ENCODE measurements around the gene CCDC33.

CCDC33 gene

GRCh38 chr15:74233373-74233772, 2.8 kb upstream of the CCDC33 start:
- TF ChIP-seq, protein P1, sequence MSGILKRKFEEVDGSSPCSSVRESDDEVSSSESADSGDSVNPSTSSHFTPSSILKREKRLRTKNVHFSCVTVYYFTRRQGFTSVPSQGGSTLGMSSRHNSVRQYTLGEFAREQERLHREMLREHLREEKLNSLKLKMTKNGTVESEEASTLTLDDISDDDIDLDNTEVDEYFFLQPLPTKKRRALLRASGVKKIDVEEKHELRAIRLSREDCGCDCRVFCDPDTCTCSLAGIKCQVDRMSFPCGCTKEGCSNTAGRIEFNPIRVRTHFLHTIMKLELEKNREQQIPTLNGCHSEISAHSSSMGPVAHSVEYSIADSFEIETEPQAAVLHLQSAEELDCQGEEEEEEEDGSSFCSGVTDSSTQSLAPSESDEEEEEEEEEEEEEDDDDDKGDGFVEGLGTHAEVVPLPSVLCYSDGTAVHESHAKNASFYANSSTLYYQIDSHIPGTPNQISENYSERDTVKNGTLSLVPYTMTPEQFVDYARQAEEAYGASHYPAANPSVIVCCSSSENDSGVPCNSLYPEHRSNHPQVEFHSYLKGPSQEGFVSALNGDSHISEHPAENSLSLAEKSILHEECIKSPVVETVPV (CRISPR knock-in tag; IDR thresholded peaks at IDR 0.05), result no peak
- TF ChIP-seq, protein P2, sequence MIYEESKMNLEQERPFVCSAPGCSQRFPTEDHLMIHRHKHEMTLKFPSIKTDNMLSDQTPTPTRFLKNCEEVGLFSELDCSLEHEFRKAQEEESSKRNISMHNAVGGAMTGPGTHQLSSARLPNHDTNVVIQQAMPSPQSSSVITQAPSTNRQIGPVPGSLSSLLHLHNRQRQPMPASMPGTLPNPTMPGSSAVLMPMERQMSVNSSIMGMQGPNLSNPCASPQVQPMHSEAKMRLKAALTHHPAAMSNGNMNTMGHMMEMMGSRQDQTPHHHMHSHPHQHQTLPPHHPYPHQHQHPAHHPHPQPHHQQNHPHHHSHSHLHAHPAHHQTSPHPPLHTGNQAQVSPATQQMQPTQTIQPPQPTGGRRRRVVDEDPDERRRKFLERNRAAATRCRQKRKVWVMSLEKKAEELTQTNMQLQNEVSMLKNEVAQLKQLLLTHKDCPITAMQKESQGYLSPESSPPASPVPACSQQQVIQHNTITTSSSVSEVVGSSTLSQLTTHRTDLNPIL (CRISPR knock-in tag; IDR thresholded peaks at IDR 0.05; ENCODE audit: low read depth), result no peak
- TF ChIP-seq TOX (CRISPR knock-in tag; IDR thresholded peaks at IDR 0.05; ENCODE audit: borderline replicate concordance) (no peak), TCF4 (CRISPR knock-in tag; IDR thresholded peaks at IDR 0.05; ENCODE audit: borderline replicate concordance) (no peak), ESRRG (CRISPR knock-in tag; IDR thresholded peaks at IDR 0.05) (no peak), ZFP30 (CRISPR knock-in tag; IDR thresholded peaks at IDR 0.05) (no peak), OSR1 (CRISPR knock-in tag; IDR thresholded peaks at IDR 0.05) (no peak), ZNF565 (CRISPR knock-in tag; conservative IDR thresholded peaks at IDR 0.05; ENCODE audit: low read depth) (no peak), ZNF70 (CRISPR knock-in tag; IDR thresholded peaks at IDR 0.05) (no peak), RARB (CRISPR knock-in tag; IDR thresholded peaks at IDR 0.05) (no peak), ARNTL (CRISPR knock-in tag; IDR thresholded peaks at IDR 0.05; ENCODE audit: borderline replicate concordance, low read depth) (no peak), CSDC2 (CRISPR knock-in tag; IDR thresholded peaks at IDR 0.05) (no peak), BACH2 (CRISPR knock-in tag; IDR thresholded peaks at IDR 0.05; ENCODE audit: borderline replicate concordance) (no peak)
- no peak for ATAC-seq

DNA sequence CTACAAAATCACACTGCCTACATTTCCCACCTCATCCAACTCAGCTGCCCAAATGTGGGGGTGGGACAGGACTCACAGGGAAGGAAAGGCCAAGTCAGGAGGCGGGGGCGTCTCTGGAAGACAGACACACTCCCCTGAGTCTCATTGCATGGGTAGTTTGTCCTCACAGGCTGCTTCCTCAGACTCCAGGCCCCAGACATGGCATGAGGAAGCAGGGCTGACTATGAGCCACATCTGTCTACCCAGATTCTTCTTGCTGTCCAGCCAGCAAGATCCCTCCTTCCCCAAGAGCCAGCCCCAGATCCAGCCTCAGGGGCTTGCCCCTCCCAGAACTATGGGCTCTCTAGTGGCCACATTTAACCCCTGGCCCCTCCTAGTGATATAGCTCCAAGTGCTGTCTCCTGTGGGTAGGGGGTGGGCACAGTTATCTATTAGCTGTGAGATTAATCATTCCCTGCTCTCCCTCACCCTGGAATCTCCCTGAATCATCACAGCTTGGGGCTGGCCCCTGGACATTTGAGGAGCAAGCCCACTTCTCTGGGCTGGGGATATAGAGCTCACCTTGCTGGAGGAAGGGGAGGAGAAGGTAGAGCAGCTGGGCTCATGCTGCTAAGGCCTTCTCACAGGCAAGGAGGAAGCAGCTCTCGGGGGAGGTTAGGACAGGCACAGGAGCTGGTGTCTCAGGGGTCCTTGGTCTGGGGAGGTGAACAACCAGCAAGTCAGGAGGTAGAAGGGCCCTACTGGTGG, 2.1 kb upstream of the CCDC33 start:
- ATAC-seq, result peak; percentile 51
- TF ChIP-seq BACH2 (CRISPR knock-in tag; IDR thresholded peaks at IDR 0.05; ENCODE audit: borderline replicate concordance), result no peak

DNA sequence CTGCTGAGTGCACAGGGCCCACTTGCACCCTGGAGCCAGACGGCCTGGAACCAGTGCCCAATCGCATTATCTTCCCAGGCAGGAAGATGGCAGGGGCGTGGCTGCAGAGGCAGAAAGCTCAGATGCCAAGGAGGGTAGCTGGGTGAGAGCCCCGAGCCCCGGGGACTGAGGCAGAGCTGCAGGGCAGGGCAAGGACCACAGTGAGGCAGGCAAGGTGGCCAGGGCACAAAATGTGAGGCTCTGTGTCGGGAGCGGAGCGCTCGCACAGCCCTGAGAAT, 1.6 kb upstream of the CCDC33 start:
- ATAC-seq, result peak; percentile 47
- TF ChIP-seq ZNF70 (CRISPR knock-in tag; IDR thresholded peaks at IDR 0.05), result no peak

- ATAC-seq, result peak; percentile 12
These were observed 3.1 kb downstream of the CCDC33 start for GRCh38 chr15:74239051-74239705.

More at GRCh38 chr15:74239051-74239705, 3.1 kb downstream of the CCDC33 start:
- TF ChIP-seq TOX (CRISPR knock-in tag; IDR thresholded peaks at IDR 0.05; ENCODE audit: borderline replicate concordance) (no peak), CSDC2 (CRISPR knock-in tag; IDR thresholded peaks at IDR 0.05) (no peak), BACH2 (CRISPR knock-in tag; IDR thresholded peaks at IDR 0.05; ENCODE audit: borderline replicate concordance) (no peak), GLIS3 (CRISPR knock-in tag; IDR thresholded peaks at IDR 0.05) (no peak), ISL1 (CRISPR knock-in tag; IDR thresholded peaks at IDR 0.05) (no peak), ESRRG (CRISPR knock-in tag; IDR thresholded peaks at IDR 0.05) (no peak), ZNF565 (CRISPR knock-in tag; conservative IDR thresholded peaks at IDR 0.05; ENCODE audit: low read depth) (no peak), ARNTL (CRISPR knock-in tag; IDR thresholded peaks at IDR 0.05; ENCODE audit: borderline replicate concordance, low read depth) (no peak), PPARA (CRISPR knock-in tag; IDR thresholded peaks at IDR 0.05; ENCODE audit: borderline replicate concordance) (no peak), TCF4 (CRISPR knock-in tag; IDR thresholded peaks at IDR 0.05; ENCODE audit: borderline replicate concordance) (no peak), ZNF8 (CRISPR knock-in tag; IDR thresholded peaks at IDR 0.05) (no peak), POU6F1 (CRISPR knock-in tag; IDR thresholded peaks at IDR 0.05; ENCODE audit: borderline replicate concordance, low read depth) (no peak), SNAI2 (CRISPR knock-in tag; IDR thresholded peaks at IDR 0.05) (no peak), RARB (CRISPR knock-in tag; IDR thresholded peaks at IDR 0.05) (no peak), ZFP3 (CRISPR knock-in tag; IDR thresholded peaks at IDR 0.05) (no peak)
- TF ChIP-seq, protein P3, sequence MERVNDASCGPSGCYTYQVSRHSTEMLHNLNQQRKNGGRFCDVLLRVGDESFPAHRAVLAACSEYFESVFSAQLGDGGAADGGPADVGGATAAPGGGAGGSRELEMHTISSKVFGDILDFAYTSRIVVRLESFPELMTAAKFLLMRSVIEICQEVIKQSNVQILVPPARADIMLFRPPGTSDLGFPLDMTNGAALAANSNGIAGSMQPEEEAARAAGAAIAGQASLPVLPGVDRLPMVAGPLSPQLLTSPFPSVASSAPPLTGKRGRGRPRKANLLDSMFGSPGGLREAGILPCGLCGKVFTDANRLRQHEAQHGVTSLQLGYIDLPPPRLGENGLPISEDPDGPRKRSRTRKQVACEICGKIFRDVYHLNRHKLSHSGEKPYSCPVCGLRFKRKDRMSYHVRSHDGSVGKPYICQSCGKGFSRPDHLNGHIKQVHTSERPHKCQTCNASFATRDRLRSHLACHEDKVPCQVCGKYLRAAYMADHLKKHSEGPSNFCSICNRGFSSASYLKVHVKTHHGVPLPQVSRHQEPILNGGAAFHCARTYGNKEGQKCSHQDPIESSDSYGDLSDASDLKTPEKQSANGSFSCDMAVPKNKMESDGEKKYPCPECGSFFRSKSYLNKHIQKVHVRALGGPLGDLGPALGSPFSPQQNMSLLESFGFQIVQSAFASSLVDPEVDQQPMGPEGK (CRISPR knock-in tag; IDR thresholded peaks at IDR 0.05; ENCODE audit: borderline replicate concordance), result no peak
- TF ChIP-seq, protein P1 (CRISPR knock-in tag; IDR thresholded peaks at IDR 0.05), result no peak

Measured in SK-N-SH treated with all-trans-retinoic acid at 6 μM for 48 hours (cell line).